ENCODE data around the gene ATXN7L3B.

ATXN7L3B gene

DNA sequence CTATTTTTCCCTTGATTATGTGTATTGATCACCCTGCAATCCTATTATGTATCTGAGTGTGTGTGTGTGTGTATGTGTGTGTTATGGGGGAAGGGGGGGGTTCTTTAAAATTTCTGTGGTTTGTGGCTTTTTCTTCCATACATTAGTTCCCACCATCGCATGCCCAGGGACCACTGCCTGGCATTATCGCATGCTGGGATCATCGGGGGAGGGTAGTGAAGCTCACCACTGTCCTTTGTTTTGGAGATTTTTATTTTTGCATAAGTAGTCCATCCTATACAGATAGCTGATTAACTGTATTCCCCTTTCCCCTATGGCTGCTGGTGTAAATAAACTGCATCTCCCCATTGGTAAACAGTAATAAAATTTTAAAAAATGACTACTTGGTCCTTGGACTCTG lies 3.4 kb downstream of the ATXN7L3B start:
- no peak for DNase-seq

DNA sequence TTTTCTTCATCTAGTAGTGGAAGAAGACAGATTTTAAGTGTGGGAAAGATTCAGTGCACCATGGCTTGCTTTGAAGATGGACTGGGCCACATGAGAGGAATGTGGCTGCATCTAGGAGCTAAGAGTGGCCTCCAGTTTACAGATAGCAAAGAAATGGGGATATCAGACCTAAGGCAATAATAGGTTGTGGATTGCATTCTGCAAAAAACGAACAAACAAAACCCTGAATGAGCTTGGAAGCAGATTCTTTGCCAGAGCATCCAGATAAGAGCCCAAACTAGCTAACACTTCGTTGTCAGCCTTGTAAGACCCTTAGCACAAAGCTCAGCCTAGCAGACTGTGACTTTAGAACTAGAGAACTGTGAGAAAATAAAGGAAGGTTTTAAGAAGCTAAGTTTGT lies 9.6 kb downstream of the ATXN7L3B start:
- no peak for DNase-seq

DNA sequence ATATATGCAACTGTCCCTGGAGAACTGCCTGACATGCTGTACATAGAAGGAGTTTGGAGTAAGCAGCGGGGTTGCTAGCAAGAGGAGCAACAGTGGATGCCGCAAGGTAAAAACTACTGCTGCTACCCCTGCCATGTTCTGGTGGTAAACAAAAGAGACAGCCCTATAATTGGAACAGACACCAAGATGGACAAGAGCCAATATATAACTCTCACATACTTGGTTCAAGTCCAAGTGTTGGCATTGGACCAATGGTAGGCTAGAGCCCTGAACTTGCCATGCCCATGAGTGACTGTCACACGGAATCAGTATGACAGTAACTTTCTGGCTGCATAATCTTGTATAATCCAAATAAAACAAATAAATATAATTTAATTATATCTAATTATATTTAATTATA lies 13.7 kb downstream of the ATXN7L3B start:
- DNase-seq: no peak

DNA sequence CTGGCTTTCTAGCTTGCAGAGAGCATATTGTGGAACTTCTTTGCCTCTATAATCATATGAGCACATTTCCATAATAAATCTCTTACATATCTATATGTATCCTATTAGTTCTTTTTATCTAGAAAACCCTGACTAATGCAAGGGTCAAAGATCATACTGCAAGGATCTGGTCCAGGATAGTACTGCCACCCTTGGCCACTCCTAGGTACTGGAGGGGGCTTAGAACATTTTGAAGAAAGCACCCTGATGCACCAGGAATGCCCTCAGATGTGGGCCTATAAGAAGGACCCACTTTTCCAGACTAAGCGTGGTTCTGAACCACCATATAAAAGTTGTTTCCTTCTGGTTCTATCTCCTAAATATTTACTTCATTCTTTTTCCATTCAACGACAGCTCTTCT lies 14.6 kb downstream of the ATXN7L3B start:
- DNase-seq: no peak

DNA sequence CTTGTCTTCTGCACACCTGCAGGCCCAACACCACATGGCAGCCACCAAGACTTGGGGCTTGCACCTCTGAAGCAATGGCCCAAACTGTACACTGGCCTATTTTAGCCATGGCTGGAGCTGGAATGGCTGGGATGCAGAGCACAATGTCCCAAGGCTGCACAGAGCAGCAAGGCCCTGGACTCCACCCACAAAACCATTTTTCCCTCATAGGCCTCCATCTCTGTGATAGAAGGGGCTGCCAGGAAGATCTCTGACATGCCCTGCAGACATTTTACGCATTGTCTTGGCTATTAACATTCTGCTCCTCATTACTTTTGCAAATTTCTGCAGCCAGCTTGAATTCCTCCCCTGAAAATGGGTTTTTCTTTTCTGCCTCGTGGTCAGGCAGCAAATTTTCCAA lies 22.1 kb downstream of the ATXN7L3B start:
- no peak for DNase-seq

DNA sequence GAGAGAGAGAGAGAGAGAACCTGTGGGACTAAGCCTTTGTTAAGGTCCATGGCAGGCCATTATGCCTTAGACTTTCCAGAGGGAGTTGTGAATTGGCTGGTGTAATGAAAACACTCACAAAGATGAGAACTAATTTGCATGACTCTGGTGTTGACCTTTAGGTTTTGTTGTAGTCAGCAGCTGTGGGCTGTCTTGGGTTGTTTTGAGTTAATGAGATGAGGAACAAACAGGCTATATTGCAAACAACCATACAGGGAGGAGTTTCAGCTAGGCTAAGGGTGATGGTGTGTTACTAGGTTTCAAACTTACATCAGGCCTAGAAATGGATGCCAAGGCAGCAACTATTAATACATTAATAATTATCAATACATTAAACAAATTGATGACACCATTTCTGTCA lies 26.3 kb downstream of the ATXN7L3B start:
- no peak for DNase-seq

DNA sequence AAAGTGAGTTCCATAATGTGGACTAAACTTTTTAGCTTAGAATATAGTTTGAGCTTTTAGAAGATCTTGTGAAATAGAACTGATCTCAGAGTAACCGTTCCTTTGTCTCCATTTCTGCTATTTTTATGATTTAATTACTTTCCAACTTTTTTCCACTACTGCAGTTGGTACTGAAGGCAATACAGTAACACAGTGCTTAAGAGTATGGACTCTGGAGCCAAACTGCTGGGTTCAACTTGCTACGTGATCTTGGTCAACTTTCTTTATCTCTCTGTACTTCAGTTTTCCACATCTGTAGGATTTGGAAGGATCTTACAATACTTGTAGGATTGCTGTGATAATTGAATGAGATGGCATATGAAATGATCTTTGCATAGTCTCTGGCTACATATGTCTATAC lies 40.9 kb downstream of the ATXN7L3B start:
- DNase-seq: no peak

DNA sequence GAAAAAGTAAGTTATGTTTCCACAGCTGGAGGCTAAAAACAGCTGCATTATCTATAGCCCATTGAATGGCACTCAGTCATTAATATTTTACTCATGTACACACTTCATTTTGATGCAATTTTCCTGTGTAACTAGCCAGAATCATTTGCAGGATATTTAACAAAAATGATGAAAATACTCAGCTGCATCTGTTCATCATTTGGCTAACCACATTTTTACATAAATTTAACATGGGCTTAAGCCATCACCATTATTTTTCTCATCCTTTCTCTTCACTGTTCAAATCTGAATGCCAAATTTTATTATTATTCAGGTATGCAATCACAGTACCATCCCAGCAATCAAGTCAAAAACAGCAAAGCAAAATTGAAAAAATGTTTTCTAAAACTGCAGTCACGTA lies 41.8 kb downstream of the ATXN7L3B start:
- no peak for DNase-seq

DNA sequence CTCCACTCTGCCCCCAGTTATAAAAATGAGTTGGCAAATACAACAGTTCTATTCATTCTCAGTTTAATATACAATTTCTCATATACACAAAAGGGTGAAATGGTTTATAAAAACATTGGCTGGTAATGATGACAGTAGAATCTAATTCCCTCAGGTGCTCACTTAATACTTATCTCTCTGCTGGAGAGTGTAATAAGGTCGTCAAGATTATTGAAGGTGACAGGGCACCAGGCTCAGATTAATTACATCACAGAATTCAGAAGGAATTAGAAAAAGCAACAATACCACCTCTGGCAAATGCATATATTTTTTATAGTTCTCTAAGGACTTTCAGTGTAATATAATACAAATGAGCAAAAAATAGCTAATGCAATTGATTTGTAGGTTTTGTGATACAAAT lies 42.3 kb downstream of the ATXN7L3B start:
- no peak for DNase-seq

DNA sequence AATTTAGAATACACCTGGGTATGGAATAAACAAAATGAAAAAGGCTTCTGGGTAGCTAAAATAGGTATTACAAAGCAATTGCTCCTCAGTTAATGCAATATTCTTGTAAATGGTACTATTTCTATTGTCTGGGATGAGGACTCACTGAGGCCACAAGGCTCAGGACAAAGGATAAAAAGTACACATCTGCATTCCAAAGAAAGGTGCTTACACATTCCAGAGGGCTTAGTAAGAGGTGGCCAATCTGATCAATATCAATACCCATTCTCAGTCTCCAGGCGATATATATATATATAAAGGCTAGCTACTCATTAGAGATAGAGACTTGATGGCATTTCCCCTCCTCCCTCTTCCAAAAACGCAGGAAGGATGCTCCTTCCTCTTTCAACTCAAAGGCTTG lies 43.8 kb downstream of the ATXN7L3B start:
- no peak for DNase-seq

DNA sequence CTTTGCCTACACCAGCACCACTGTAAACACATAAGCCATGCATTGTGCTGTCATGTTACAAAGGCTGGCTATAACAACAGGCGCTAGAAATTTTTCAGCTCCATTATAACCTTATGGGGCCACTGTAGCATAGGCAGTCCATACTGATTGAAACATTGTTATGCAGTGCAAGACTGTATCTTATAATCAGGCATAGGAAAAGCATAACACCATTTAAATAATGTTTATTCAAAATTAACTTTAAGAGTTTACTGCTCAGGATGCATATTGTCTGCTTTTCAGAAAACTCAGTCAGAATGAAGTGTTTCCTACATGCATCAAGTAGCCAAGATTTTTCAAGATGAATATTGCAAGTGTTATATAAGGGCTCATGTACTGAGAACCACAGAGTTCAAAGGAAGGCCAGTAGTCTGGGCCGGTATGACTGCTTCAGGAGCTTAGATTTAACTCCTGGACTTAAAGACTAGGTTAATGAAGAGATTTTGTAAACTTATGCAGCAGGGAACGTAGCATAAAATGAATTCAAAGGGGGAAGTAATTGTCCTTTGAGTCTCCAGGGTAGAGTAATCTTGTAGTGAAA lies 46.9 kb downstream of the ATXN7L3B start:
- DNase-seq: no peak

DNA sequence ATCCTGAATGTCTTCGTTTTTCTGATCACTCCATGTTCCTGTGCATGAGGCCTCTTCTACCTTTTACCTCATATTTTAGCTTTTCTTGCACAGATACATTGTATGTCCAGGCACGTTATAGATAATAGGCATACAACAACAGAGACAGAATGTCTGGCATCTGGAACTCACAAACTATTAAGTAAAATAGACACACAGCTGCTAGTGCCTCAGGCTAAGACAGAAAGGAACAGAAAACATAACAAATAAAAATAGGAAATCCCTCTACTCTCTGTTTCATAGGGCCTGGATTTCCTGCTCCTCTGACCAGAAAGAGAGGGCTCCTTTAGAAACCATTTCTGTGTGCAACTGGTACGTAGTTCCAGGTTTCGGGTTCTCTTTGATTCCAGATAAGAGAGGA lies 48.6 kb downstream of the ATXN7L3B start:
- DNase-seq: no peak

Data from right kidney (tissue), 1 donor.